ENCODE results near the gene JMJD4. TPM values are rescaled to one million over a fixed set of nuclear protein-coding genes. Genes with fewer than 3 reads are reported as not detected.

The JMJD4 gene
- total RNA-seq = 6.6 TPM
- long read RNA-seq, transcript JMJD4-201 (6 exons, 2,595 nt) = major isoform, 7 of 22 reads
- long read RNA-seq, partial matches to known transcripts = 5 of 22 reads
- long read RNA-seq, other reads (novel, unspliced or antisense) = 8 of 22 reads

DNA sequence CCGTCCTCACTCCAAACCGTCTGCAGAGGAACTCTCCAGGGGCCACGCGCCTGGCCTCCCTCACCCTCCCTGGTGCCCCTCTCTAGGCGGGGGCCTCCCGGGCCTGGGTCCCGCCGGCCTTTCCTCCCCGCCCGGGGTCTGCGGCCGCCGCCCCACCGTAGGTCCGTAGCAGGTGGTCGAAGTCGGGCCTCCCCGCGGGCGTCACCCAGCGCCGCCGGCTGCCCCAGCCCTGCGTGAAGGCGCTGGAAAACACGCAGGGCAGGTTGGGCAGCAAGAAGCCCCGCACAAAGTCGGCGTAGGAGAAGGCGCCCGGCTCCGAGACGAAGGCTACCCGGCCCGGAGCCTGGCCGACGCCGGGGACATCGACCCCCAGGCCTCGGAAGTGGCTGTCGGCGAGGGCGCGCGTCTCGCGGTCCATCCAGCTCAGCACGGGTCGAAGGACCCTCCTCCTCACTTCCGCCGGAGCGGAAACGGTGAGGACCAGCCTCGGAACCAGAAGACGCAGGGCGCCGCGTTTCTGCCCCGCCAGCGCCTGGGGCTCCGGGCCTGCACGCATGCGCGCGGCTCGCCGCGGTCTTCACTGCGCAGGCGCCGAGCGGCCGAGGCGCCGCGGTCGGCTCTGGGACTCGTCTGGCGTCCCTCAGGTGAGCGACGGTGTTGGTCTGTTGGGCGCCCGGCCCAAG, at the start of gene JMJD4, which contains the start of gene SNAP47:
Gene JMJD4 (minus strand): TSS at position 447 of the 683 bp plus-strand sequence. CDS start 29 bp downstream, at position 418.
Gene SNAP47 (plus strand): TSS at position 580 of the 683 bp plus-strand sequence. CDS start 12,302 bp downstream, outside the sequence.
- ATAC-seq (ENCODE audit: poor library complexity) = peak; percentile 95
- intact Hi-C loops (cut with DNase I) = no loop called here

DNA sequence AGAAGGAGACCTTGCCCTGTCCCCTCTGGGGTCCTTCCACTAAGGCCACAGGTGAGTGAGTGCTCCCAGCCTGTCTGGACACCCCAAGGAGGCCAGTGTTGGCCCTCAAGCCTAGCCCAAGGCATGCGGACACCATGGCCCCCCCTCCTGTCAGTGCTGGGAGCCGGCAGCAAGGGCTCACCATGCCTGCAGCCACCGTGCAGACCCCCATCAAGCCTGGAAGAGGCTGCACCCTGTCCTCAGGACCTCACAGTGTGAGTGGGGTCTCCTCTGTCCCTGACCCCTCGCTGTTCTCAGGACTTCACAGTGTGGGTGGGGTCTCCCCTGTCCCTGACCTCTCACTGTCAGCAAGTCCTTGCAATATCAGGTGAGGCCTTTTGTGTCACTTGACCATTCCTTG, 47.1 kb upstream of the JMJD4 start:
- intact Hi-C loops (cut with DNase I) = no loop called here
- ATAC-seq (ENCODE audit: poor library complexity) (no peak), DNase-seq (no peak)

More for the DNA sequence above, at the start of gene JMJD4, which contains the start of gene SNAP47:
- DNase-seq = peak; percentile 96

DNA sequence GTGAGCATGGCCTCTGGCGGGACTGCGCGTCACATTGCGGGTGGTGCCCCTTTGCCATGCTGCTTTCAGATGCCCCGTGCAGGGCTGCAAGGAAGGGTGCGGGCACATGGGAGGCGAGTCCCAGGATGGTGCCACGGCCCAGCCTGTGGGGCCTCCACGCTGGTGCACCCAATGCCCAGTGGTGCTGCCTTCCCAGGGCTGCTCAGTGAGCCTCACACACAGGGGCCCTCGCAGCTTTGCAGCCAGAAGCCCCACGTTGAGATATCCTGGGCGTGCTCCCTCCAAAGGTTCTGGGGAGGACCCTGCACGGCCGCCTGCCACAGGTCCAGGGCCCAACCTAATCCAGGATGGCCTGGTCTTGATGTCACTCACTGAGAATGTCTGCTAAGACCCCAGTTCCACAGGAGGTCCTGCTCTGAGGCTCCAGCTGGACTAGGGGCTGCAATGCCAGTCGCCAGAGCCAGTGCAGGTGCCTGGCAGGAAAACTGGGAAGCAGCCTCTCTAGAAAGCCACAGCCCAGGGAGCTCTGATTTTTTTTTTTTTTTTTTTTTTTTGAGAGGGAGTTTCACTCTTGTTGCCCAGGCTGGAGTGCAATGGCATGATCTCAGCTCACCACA, 46.3 kb upstream of the JMJD4 start:
- ATAC-seq (ENCODE audit: poor library complexity) (no peak), DNase-seq (peak; percentile 33)
- intact Hi-C loops (cut with DNase I) = no loop called here

- intact Hi-C loops (cut with DNase I) = no loop called here
- peak; percentile 47 for DNase-seq
- peak; percentile 71 for ATAC-seq (ENCODE audit: poor library complexity)
Observed at GRCh38 chr1:227780101-227781044, 45.3 kb upstream of the JMJD4 start.

DNA sequence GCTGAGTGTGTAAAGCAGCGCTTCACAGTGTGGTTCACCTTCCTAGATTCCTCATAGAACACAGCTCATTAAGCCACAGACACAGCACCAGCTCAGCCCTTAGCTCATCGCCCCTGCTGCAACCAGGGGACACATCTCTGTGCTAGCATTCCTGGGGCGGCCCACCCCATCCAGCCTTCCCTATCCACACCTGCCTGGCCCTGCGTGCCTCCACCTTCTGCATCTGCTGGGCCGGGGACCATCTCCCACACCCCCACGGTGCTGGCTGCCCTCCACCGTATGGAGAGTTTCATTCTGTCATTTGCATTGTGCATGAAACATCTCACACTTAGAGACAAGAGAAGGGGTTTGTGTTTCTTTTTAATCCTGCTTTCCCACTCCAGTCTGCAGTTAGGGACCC, 44.6 kb upstream of the JMJD4 start:
- DNase-seq (peak; percentile 24), ATAC-seq (ENCODE audit: poor library complexity) (no peak)
- intact Hi-C loops (cut with DNase I) = no loop called here

DNA sequence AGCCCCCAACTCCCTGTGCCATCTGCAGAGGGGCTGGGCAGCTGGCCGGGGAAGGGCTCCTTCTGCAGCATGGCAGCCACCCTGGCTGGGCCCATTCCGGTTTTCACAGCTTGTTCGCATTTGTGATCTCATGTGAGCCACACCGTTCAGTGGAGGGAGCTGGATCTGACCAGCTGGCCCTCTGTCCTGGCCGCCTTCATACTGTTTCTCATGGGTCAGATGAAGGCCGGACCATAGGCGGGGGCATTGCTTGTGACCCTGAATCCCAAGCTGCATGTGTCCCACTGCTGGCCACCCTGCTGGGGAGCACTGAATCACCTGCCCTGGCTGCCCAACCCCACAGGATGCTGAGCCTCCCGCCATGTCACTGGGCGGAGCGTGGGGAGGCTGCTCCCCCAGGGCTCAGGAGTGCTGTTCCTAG, 43.9 kb upstream of the JMJD4 start:
- ATAC-seq (ENCODE audit: poor library complexity) (no peak), DNase-seq (no peak)
- intact Hi-C loops (cut with DNase I) = no loop called here

DNA sequence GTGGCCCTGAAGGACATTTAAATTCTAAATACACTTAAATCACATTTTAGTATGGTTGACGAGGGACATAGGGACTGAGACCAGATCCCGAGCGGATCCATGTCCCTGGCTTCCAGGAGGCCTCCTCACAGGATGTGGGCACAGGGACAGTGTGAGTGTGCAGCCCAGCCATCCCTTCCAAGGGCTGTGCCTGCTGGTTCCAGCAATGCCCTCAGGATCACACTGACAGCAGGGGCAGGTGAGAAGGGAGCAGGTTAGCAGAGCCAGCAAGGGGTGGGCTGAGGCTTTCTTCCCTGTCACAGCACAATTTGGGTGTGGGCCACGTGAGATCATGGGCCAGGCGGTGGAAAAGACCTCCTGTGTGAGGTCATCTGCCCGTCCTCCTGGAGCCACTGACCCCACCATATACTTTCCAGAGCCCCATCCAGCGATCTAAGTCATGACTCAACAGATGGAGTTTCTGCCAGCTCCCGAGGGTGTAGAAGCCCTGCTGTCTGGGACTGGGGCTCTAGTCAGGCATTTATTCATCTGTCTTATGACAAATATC, 43.4 kb upstream of the JMJD4 start:
- ATAC-seq (ENCODE audit: poor library complexity) = no peak
- no peak for DNase-seq
- intact Hi-C loops (cut with DNase I) = no loop called here

- no peak for DNase-seq
- no peak for ATAC-seq (ENCODE audit: poor library complexity)
- intact Hi-C loops (cut with DNase I) = no loop called here
Observed at GRCh38 chr1:227777646-227778045, 42.5 kb upstream of the JMJD4 start.

DNA sequence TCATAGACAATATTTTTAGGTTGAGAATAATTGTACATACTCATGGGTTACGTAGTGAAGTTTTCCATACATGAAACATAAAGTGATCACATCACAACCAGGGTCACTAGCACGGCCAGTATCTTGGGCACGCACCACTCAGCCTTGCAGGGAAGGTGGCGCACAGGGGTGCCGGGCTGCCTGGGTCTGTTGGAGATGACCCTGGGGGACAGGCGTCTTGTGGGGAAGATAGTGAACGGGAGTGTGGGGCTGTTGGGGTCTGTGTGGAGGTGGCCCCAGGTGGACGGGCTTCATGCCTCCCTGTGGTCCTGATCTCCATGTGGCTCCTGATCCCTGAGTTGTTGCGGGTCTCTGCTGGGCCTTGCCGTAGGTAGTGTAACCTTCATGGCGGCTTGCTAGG, 42.1 kb upstream of the JMJD4 start:
- intact Hi-C loops (cut with DNase I) = no loop called here
- DNase-seq (no peak), ATAC-seq (ENCODE audit: poor library complexity) (no peak)

- no peak for DNase-seq
- intact Hi-C loops (cut with DNase I) = no loop called here
- ATAC-seq (ENCODE audit: poor library complexity) = no peak
Observed at GRCh38 chr1:227776331-227776771, 41.2 kb upstream of the JMJD4 start.

- intact Hi-C loops (cut with DNase I) = no loop called here
- ATAC-seq (ENCODE audit: poor library complexity) = no peak
- no peak for DNase-seq
Observed at GRCh38 chr1:227775841-227776240, 40.7 kb upstream of the JMJD4 start.

DNA sequence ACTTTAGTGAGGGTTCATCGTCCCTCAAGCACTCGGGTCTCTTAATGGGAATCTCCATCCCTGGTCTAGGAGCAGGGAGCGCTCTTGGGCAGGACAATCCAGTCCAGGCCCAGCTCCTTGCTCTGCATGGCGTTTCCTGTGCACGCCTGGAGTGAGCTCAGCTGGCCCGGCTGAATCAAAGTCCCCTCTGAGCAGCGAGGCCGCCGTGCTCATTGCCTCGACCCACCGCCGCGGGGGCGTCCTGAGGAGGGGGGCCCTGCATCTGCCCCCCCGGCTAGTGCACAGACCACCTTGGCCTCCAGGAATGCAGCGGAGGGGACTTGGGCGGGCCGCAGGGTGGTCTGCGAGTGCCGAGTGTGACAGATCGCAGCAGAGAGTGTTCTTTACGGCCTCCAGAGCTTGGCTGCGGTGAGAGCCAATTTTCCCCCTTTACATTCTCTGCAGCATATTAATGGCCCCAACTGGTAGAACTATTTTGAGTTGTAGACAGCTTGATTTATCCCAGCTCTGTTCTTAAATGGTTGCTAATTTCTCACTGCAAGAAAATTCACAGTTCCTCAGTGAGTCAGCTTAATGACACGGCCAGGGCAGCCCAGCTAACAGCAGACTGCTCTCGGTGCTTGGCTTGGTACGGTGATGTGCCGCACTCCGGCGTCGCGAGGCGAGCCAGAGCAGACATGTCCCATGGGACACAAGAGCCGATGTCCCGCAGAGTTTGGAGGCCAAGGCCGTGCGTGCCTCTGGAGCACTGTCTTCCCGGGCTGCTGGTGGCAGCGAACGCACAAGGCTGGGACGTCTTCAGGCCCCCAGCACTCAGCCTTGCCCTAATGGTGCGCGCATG, 39.9 kb upstream of the JMJD4 start:
- peak; percentile 13 for ATAC-seq (ENCODE audit: poor library complexity)
- intact Hi-C loops (cut with DNase I) = no loop called here

GRCh38 chr1:227774051-227774731, 39.1 kb upstream of the JMJD4 start:
- no peak for DNase-seq
- intact Hi-C loops (cut with DNase I) = no loop called here
- no peak for ATAC-seq (ENCODE audit: poor library complexity)

More for the DNA sequence above, 39.9 kb upstream of the JMJD4 start:
- peak; percentile 42 for DNase-seq

DNA sequence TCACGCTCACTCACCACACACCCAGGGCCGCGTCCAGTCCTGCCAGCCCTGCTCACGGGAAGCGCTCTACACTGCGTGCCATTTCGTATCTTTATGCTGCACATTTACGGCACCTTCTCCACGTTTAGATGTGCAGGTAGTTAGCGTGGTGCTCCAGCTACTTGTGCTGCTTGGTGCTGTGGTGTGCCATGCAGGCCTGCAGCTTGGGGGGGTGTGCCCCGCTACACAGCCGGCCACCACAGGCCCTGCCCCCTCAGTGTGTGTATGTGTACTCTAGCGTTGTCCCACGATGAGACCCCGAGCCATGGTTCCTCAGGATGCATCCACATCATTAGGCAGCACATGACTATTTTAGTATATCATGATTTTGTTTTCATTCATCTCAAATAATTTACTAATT, 38.5 kb upstream of the JMJD4 start:
- intact Hi-C loops (cut with DNase I) = no loop called here
- ATAC-seq (ENCODE audit: poor library complexity) (no peak), DNase-seq (peak; percentile 32)

DNA sequence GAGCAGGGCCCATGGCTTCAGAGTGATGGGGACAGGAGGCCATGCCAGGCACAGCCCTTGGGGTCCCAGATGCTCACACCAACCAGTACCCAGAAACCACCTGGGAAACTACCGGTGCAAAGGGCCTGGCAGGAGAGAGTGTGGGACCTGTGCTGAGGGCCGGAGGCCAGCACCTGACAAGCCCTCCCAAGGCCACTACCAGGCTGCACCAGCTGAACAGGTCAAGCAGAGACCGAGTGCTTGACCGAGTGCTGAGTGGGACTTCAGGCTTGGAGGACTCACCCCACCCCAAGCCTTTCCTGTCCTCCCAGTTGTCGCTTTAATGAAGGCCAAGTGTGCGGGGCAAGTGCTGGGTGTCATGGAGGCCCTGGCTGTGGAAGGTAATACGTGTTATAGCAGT, 36.7 kb upstream of the JMJD4 start:
- intact Hi-C loops (cut with DNase I) = no loop called here
- no peak for ATAC-seq (ENCODE audit: poor library complexity)
- DNase-seq = no peak

DNA sequence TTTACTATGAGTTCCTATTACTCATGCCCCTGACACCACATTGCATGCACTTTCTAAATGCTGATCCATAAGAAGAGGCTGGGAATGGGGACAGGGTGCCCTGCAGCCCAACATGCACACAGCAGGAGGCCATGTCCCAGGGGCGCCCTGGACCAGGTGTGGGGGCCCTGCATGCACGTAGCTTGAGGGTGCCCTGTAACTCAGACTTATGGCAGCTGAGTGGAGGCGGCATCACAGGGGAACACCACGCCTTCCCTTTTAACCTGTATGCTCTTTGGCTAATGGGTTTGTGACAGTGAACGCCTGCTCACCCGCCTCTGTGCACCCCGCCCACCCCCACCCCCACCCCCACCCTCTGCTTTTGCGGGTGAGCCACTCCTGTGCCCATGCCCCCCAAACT, 36.2 kb upstream of the JMJD4 start:
- no peak for ATAC-seq (ENCODE audit: poor library complexity)
- DNase-seq = no peak
- intact Hi-C loops (cut with DNase I) = no loop called here

GRCh38 chr1:227770812-227771211, 35.7 kb upstream of the JMJD4 start:
- ATAC-seq (ENCODE audit: poor library complexity) = no peak
- DNase-seq = peak; percentile 22
- intact Hi-C loops (cut with DNase I) = no loop called here
